Upper lobe of left lung (tissue), 6 donors: ENCODE measurements around the gene PHETA1. TPM values are rescaled to one million over a fixed set of nuclear protein-coding genes. Genes with fewer than 3 reads are reported as not detected.

Source experiments
- ATAC-seq, 2 donors: fragments of 200-7000 bp; cut with Tn5 transposase; one replicate each; pipeline ENCODE4 v1.9.1; 2022; ENCODE audit warnings: mild to moderate bottlenecking in 2 of 2, moderate library complexity in 2 of 2; ENCODE audit not compliant: low FRiP score in 2 of 2
- DNase-seq, 2 donors: peaks; one replicate each; pipeline ENCODE4 v3.0.0-alpha.2; 2019 to 2020
- H3K27ac ChIP-seq, 4 donors: fragments of 200-600 bp; sonication (generic); one replicate each; pipeline ENCODE4 v1.5.1; 2016 to 2019
- H3K27me3 ChIP-seq, 4 donors: fragments of 200-600 bp; sonication (generic); one replicate each; pipeline ENCODE4 v1.5.1; 2017 to 2019
- H3K36me3 ChIP-seq, 4 donors: fragments of 200-600 bp; sonication (generic); one replicate each; pipeline ENCODE4 v1.5.1; 2016 to 2019
- H3K4me1 ChIP-seq, 4 donors: fragments of 200-600 bp; sonication (generic); one replicate each; pipeline ENCODE4 v1.5.1; 2018 to 2019
- H3K4me3 ChIP-seq, 4 donors: fragments of 200-600 bp; sonication (generic); one replicate each; pipeline ENCODE4 v1.5.1; 2017 to 2019; ENCODE audit warnings: mild to moderate bottlenecking in 2 of 4, moderate library complexity in 1 of 4
- H3K9me3 ChIP-seq, 4 donors: fragments of 200-600 bp; sonication (generic); one replicate each; pipeline ENCODE4 v1.5.1; 2018 to 2019
- CTCF ChIP-seq, 6 experiments: fragments of 450-650 bp in 4 of 6; fragments of 200-600 bp in 2 of 6; sonication (generic) in 2 of 6; IDR thresholded peaks; one replicate each; pipeline ENCODE4 v1.5.1; 2016 to 2019; ENCODE audit warnings: antibody characterized with exemption in 6 of 6
- EP300 ChIP-seq, 4 donors: sonication (generic); formaldehyde crosslinking; IDR thresholded peaks; one replicate each; pipeline ENCODE4 v1.5.1; 2017; ENCODE audit warnings: antibody characterized with exemption in 4 of 4, control low read depth in 2 of 4
- POLR2A ChIP-seq, 4 donors: fragments of 450-650 bp; IDR thresholded peaks; one replicate each; pipeline ENCODE4 v1.5.1; 2016 to 2017; ENCODE audit warnings: antibody characterized with exemption in 4 of 4, mild to moderate bottlenecking in 2 of 4
- POLR2AphosphoS5 ChIP-seq, 2 donors: sonication (generic); formaldehyde crosslinking; IDR thresholded peaks; one replicate each; pipeline ENCODE4 v1.5.1; 2017; ENCODE audit warnings: antibody characterized with exemption in 2 of 2
- WGBS, 2 donors: methylation state at CpG; one replicate each; pipeline ENCODE4 v1.1.5; 2017 to 2018; 5-methylcytosine and 5-hydroxymethylcytosine counted together
- total RNA-seq, 6 donors: library from RNA; depleted of rRNA in 4 of 6; stranded (reverse); fragments of >200 nt in 4 of 6; gene quantifications; one replicate each; pipeline versions ENCODE4 v1.1.0 to v1.2.1, GENCODE V29; 2016 to 2021
- donor health status: DM: no; HTN: no; CAD: no; lungs with moderate emphysema.
- donor health status: DM: no; HTN: yes; CAD: no; lungs with severe emphysema.

Gene PHETA1
- 10 to 100 TPM in 5 of 6 donors, 1 to 10 TPM in 1; 9.1 to 24.6 (median 21.2) TPM for total RNA-seq

DNA sequence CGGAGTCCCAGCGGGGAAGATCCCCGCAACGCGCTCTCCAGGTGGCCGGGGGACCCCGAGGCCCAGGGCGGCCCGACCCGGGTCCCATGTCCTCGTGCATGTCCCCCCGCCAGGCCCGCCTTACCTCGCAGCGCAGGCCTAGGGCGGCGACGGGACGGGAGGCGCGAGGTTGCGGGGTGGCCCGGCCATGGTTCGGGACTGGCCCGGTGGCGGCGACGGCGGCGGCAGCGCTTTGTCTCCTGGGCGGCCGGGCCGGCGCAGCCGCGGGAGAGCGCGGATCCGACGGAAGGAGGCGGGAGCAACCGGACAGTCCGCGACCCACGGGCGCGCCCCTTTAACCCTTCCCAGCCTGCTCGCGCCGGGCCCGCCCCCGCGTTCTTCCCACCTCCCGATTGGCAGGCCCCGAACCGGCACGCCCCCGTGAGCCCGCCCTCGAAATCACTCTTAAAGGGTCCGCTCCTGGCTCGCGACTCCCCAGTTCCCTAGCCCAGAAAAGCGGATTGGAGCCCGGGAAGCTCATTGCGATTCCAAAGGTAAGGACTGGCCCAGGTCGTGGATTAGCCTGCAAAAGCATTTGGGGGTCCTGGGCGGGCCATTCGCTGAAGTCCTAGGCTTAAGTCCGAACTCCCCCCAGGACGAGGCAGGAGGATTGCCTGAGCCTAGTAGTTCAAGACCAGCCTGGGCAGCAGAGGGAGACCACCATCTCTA lies at the start of gene PHETA1:
Gene PHETA1 (minus strand): TSS at position 308 of the 708 bp plus-strand sequence. CDS start 5,668 bp downstream, outside the sequence.
- DNase-seq: peak; percentile 94 to 98
- peak within 1 kb of the TSS; percentile 26 to 82 (median 70) for H3K27ac ChIP-seq
- TF ChIP-seq EP300 (IDR thresholded peaks at IDR 0.05) (no peak), POLR2A (IDR thresholded peaks at IDR 0.05) (peak in 2 of 4 donors; percentile 58 to 81), CTCF (IDR thresholded peaks at IDR 0.05) (peak in 1 of 6 experiments; percentile 46), POLR2AphosphoS5 (IDR thresholded peaks at IDR 0.05) (peak; percentile 13 to 78)
- peak; percentile 96 to 99 for ATAC-seq
- H3K9me3 ChIP-seq: no peaks in the 10 kb centered on the region
- no peaks in the 10 kb centered on the region for H3K27me3 ChIP-seq
- 1 to 2% methylated on average over 19 to 53 of the region's 72 CpGs for whole genome bisulfite sequencing, 2 donors
- H3K4me1 ChIP-seq: peaks cover 15 to 24% (median 22%) of the 10 kb centered on the region in 4 donors
- peak within 1 kb of the TSS; percentile 60 to 91 (median 84) for H3K4me3 ChIP-seq
- H3K36me3 ChIP-seq: peaks cover 0 to 8% (median under 1%) of the 10 kb centered on the region in 4 donors

DNA sequence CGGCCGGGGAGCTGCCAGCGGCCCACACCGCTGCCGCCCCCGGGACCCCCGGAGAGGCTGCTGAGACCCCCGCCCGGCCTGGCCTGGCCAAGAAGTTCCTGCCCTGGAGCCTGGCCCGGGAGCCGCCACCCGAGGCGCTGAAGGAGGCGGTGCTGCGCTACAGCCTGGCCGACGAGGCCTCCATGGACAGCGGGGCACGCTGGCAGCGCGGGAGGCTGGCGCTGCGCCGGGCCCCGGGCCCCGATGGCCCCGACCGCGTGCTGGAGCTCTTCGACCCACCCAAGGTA lies 49.6 kb upstream of the PHETA1 start:
- Histone ChIP-seq H3K4me3 (no peak overlapping the region), H3K27me3 (no peaks in the 10 kb centered on the region), H3K27ac (no peak overlapping the region), H3K9me3 (no peaks in the 10 kb centered on the region), H3K4me1 (peaks cover 0 to 21% (median 13%) of the 10 kb centered on the region in 4 donors), H3K36me3 (peaks cover 0 to 48% (median 26%) of the 10 kb centered on the region in 4 donors)
- WGBS, 2 donors: 94 to 98% methylated on average over 14 to 26 of the region's 30 CpGs
- TF ChIP-seq POLR2AphosphoS5 (IDR thresholded peaks at IDR 0.05): no peak
- no peak for TF ChIP-seq EP300 (IDR thresholded peaks at IDR 0.05)
- no peak for TF ChIP-seq POLR2A (IDR thresholded peaks at IDR 0.05)
- no peak for TF ChIP-seq CTCF (IDR thresholded peaks at IDR 0.05)
- DNase-seq: no peak
- ATAC-seq: no peak

DNA sequence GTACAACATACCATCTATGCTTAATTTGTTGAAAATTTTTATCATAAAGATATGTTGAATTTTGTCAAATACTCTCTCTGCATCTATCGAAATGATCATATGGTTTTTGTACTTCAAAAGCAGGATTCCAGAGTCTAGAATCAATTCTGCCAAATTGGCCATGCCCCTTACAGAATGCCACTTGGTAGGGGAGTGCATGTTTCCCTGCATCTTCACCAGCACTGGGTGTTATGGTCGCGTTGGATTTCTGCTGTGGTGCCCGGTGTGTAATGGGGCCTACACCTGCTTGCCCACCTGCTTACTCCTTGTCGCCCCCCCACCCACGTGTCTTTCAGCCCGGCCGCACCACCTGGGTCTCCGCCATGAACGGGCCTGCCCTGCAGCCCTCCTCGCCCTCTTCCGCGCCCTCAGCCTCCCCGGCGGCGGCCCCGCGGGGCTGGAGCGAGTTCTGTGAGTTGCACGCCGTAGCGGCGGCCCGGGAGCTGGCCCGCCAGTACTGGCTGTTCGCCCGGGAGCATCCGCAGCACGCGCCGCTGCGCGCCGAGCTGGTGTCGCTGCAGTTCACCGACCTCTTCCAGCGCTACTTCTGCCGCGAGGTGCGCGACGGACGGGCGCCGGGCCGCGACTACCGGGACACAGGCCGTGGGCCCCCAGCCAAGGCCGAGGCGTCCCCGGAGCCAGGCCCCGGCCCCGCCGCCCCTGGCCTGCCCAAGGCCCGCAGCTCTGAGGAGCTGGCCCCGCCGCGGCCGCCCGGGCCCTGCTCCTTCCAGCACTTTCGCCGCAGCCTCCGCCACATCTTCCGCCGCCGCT lies 49.1 kb upstream of the PHETA1 start:
- TF ChIP-seq POLR2A (IDR thresholded peaks at IDR 0.05) (no peak), POLR2AphosphoS5 (IDR thresholded peaks at IDR 0.05) (no peak), EP300 (IDR thresholded peaks at IDR 0.05) (no peak), CTCF (IDR thresholded peaks at IDR 0.05) (no peak)
- no peak overlapping the region for H3K4me3 ChIP-seq
- ATAC-seq: no peak
- DNase-seq: peak in 1 of 2 donors; percentile 85
- no peaks in the 10 kb centered on the region for H3K9me3 ChIP-seq
- peaks cover 0 to 48% (median 26%) of the 10 kb centered on the region in 4 donors for H3K36me3 ChIP-seq
- no peaks in the 10 kb centered on the region for H3K27me3 ChIP-seq
- H3K4me1 ChIP-seq: peaks cover under 1 to 22% (median 16%) of the 10 kb centered on the region in 4 donors
- no peak overlapping the region for H3K27ac ChIP-seq
- 96% methylated on average over 56 to 67 of the region's 67 CpGs for WGBS, 2 donors

DNA sequence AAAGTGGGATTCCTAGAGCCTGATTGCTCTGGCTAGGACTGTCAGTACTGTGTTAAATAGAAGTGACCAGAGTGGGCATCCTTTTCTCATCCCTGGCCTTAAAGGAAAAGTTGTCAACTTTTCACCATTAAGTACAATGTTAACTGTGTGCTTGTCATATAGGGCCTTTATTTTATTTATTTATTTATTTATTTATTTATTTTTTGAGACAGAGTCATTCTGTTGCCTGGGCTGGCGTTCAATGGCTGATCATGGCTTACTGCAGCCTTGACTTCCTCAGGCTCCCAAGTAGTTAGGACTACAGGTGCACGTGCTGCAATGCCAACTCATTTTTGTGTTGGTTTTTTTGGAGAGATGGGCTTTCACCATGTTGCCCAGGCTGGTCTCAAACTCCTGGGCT lies 48.4 kb upstream of the PHETA1 start:
- DNase-seq: no peak
- no peak for ATAC-seq
- no peak overlapping the region for H3K4me3 ChIP-seq
- no peaks in the 10 kb centered on the region for H3K27me3 ChIP-seq
- H3K36me3 ChIP-seq: peaks cover 0 to 48% (median 26%) of the 10 kb centered on the region in 4 donors
- H3K27ac ChIP-seq: no peak overlapping the region
- no peak for TF ChIP-seq EP300 (IDR thresholded peaks at IDR 0.05)
- TF ChIP-seq POLR2A (IDR thresholded peaks at IDR 0.05): no peak
- TF ChIP-seq CTCF (IDR thresholded peaks at IDR 0.05): no peak
- TF ChIP-seq POLR2AphosphoS5 (IDR thresholded peaks at IDR 0.05): no peak
- H3K4me1 ChIP-seq: peaks cover 8 to 26% (median 20%) of the 10 kb centered on the region in 4 donors
- H3K9me3 ChIP-seq: no peaks in the 10 kb centered on the region
- 77 to 94% methylated on average over 2 of the region's 2 CpGs for WGBS, 2 donors
